BJ (cell line): ENCODE results near the gene KLF7. TPM values are rescaled to one million over a fixed set of nuclear protein-coding genes. Genes with fewer than 3 reads are reported as not detected.

Experiments
- CTCF ChIA-PET: fragments of 350-600 bp; formaldehyde crosslinking; extraction: SDS; loops from one replicate; lab custom pipeline; 2021; ENCODE audit warnings: antibody characterized with exemption, inconsistent platforms; lab: Yijun Ruan, JAX
- POLR2A ChIA-PET: fragments of 300-600 bp; sonication (Branson Sonifier 250); formaldehyde crosslinking; extraction: SDS; loops from one replicate; lab custom pipeline; 2021; ENCODE audit warnings: antibody characterized with exemption; lab: Charles Lee
- DNase-seq: peaks from one replicate; pipeline ENCODE4 v3.0.0-alpha.2; 2011; ENCODE audit warnings: low read depth
- H3K27me3 ChIP-seq: 2 replicates; pipeline ENCODE4 v1.6.0; 2011; ENCODE audit warnings: low read length; ENCODE audit not compliant: control insufficient read depth, insufficient read depth
- H3K36me3 ChIP-seq: 2 replicates; pipeline ENCODE4 v1.5.1; 2011; ENCODE audit warnings: low read length; ENCODE audit not compliant: control insufficient read depth, insufficient read depth
- H3K4me3 ChIP-seq: 2 replicates; pipeline ENCODE4 v1.5.1; 2011; ENCODE audit warnings: low read depth, mild to moderate bottlenecking, control low read depth, low read length
- CTCF ChIP-seq: IDR thresholded peaks from 2 replicates; pipeline ENCODE4 v1.5.1; 2011; ENCODE audit warnings: low read depth, mild to moderate bottlenecking, control low read depth, inconsistent platforms, low read length, moderate library complexity; ENCODE audit not compliant: insufficient read depth
- polyA plus RNA-seq: library from polyadenylated mRNA; depleted of rRNA; stranded (reverse); fragments of >200 nt; gene quantifications from 2 replicates; pipeline ENCODE4 v1.2.3, GENCODE V29; 2011

The KLF7 gene
- polyA plus RNA-seq, 1 experiment: 41.9 TPM

- DNase-seq: no peak
- TF ChIP-seq CTCF: no peak
- H3K4me3 ChIP-seq: no peak overlapping the region
- no peaks in the 10 kb centered on the region for H3K27me3 ChIP-seq
- CTCF ChIA-PET: no interaction called here
- no peaks in the 10 kb centered on the region for H3K36me3 ChIP-seq
- POLR2A ChIA-PET: no interaction called here
Measured at GRCh38 chr2:207173641-207174040, 7.9 kb upstream of the KLF7 start.

- Histone ChIP-seq H3K36me3 (no peaks in the 10 kb centered on the region), H3K4me3 (peak overlapping the region; percentile 71), H3K27me3 (no peaks in the 10 kb centered on the region)
- ChIA-PET POLR2A (interaction anchor here (0.6 to 0.8 kb wide), 3 partner anchors 192 to 902 kb away, joined by 3 read pairs; no protein-coding TSS in a partner anchor), CTCF (interaction anchor here (0.6 to 4.2 kb wide), 6 partner anchors 18 to 306 kb away, joined by 3 to 25 read pairs (median 4); no protein-coding TSS in a partner anchor)
- TF ChIP-seq CTCF: no peak
- peak; percentile 34 for DNase-seq
Measured at GRCh38 chr2:207167099-207167923, 1.6 kb upstream of the KLF7 start.

- ChIA-PET POLR2A (interaction anchor here (0.5 to 1.5 kb wide), 17 partner anchors 8 to 903 kb away, joined by 3 to 10 read pairs (median 4); no protein-coding TSS in a partner anchor), CTCF (interaction anchor here (0.6 to 4.2 kb wide), 10 partner anchors 19 to 347 kb away, joined by 3 to 25 read pairs (median 3); no protein-coding TSS in a partner anchor)
- Histone ChIP-seq H3K27me3 (no peaks in the 10 kb centered on the region), H3K4me3 (peak overlapping the region; percentile 71), H3K36me3 (no peaks in the 10 kb centered on the region)
- DNase-seq: no peak
- no peak for TF ChIP-seq CTCF
Measured at GRCh38 chr2:207166349-207167098, 776 bp upstream of the KLF7 start.

GRCh38 chr2:207166039-207166348 lies 246 bp upstream of the KLF7 start:
- peak overlapping the region; percentile 80 for H3K4me3 ChIP-seq
- no peaks in the 10 kb centered on the region for H3K27me3 ChIP-seq
- CTCF ChIA-PET: interaction anchor here (0.9 to 4.2 kb wide), 8 partner anchors 19 to 348 kb away, joined by 3 to 25 read pairs (median 3); no protein-coding TSS in a partner anchor
- TF ChIP-seq CTCF: no peak
- DNase-seq: peak; percentile 100
- POLR2A ChIA-PET: interaction anchor here (0.5 to 1.5 kb wide), 14 partner anchors 9 to 314 kb away, joined by 3 to 10 read pairs (median 5); no protein-coding TSS in a partner anchor
- H3K36me3 ChIP-seq: no peaks in the 10 kb centered on the region
